B cell (primary cell): ENCODE measurements around the gene LRP5.

Experiments used
- CTCF ChIP-seq: fragments of 200-600 bp; IDR thresholded peaks from one replicate; pipeline ENCODE4 v1.8.0; 2022; ENCODE audit warnings: antibody characterized with exemption, mild to moderate bottlenecking
- EZH2 ChIP-seq: IDR thresholded peaks from 2 replicates; pipeline ENCODE4 v1.6.1; 2012; ENCODE audit warnings: borderline replicate concordance, low read depth, mild to moderate bottlenecking, moderate library complexity, low read length; ENCODE audit not compliant: insufficient read depth, poor library complexity, severe bottlenecking

- TF ChIP-seq CTCF: no peak
- TF ChIP-seq EZH2: no peak
Observed at GRCh38 chr11:68363776-68364175, 51.4 kb downstream of the LRP5 start.
